Epithelial cell of prostate (primary cell): Measurements from ENCODE around the gene SLC6A7.
A peak's percentile ranks its signal among the peaks of the same experiment; 100 is the strongest.
"Not testable (repeated sequence)": the region's sequence is repeated elsewhere in the genome, so short reads cannot be mapped to it uniquely, and the experiment has no call there.

Experiments
- DNase-seq: peaks from one replicate; pipeline ENCODE4 v3.0.0-alpha.2; 2011; ENCODE audit warnings: low read depth, low spot score
- H3K27ac ChIP-seq: fragments of 450-650 bp; 2 replicates; pipeline ENCODE4 v1.5.1; 2017; ENCODE audit warnings: mild to moderate bottlenecking

The SLC6A7 gene

DNA sequence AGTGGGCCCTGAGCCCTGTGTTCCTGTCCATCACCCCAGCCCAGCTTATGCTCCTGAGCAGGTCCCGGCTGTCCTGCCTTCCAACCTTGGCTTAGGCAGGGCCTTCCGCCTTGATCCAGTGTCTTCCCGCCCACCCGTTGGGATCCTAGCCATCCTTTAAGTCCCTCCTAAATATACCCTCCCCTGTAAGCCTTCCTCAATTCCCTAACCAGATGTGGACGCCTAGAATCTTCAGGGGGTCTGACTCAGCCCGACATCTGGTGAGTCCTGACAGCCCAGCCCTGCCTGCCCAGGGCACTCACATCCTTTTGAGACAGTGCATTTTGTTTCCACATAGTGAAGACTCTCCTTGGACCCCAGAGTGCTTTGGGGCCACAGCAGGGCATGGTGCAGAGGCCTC, 23.7 kb downstream of the SLC6A7 start:
- DNase-seq, result no peak
- no peak overlapping the region for H3K27ac ChIP-seq

DNA sequence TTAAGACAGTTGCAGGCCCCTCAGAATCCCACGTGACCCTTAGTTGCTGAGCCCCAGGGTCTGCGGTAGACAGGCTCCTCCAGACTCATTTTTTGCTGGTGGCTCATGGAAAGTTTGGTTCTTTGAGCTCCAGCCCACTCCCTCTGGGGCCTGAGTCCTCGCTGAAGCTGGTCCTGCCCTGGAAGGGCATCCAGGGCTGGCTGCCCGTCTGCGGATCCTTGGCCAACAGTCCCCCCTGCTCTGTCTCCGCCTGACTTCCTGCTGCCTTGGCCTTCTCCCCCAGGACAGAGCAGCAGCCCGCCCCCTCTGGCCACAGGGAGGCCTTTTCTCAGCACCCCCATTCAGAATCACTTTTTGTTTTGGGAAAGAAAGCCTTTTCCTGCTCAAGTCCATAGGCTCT, 24.4 kb downstream of the SLC6A7 start:
- DNase-seq, result no peak

DNA sequence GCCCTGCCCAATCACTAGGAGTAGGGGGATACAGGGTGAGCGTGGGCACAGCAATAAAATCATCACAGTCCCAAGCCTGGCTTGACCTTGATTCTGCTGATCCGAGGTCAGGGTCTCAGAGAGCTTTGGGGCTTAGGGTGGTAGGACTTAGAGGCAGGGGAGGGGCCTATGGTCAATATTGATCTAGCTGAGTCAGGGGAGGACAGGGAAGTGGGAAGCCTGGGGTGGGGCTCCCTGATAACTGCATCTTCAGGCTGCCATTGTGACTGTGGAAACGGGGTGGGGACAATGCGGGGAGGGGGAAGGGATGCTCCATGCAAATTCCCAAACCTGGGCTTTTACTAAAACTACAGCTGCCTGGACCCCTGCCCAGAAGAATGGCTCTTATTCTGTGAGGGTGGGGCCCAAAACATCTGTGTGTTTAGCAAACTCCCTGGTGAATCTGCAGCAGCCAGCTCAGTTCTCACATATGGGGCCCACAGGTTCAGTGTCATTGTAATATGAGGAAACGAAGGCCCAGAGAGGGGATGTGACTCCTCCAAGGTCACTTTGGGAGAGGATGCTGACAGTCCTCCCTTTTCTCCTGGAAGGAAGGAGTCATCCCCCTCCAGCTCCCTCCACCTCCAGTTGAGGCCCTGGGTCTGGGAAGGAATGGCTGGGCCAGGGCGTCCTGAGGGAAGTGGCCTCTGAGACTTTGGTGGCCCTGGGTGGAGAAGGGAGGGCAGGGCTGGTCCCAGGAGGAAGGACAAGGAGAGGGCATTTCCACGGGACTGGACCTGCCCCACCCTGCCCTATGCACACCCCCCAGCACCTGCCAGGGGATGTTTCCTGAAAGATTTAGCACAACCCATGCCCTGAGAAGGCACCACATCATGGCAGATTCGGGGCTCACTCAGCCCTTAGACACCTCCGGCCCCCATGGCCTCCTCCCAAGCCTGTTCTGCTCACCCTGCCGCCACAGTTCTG, 26.4 kb downstream of the SLC6A7 start:
- no peak overlapping the region for H3K27ac ChIP-seq
- DNase-seq, result no peak

More for the DNA sequence above, 24.4 kb downstream of the SLC6A7 start:
- H3K27ac ChIP-seq, result no peak overlapping the region

DNA sequence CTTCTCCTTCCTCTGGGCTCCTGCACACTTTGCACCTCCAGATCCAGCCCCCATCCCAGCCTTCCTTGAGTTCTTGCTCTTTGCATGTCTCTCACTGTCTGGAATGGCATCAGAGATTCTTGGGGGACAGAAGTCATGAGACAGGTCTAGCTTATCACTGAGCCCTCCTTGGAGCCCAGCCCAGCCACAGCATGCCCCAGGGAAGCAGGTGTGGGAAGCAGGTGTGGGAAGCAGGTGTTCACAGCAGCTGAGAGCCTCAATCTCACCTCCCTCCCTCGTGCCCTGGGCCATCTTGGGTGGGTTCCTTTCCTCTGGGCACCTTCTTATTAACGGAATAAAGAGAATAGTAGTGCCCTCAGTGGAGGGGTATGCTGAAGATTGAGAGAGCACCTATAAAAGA, 27.2 kb downstream of the SLC6A7 start:
- DNase-seq, result no peak

DNA sequence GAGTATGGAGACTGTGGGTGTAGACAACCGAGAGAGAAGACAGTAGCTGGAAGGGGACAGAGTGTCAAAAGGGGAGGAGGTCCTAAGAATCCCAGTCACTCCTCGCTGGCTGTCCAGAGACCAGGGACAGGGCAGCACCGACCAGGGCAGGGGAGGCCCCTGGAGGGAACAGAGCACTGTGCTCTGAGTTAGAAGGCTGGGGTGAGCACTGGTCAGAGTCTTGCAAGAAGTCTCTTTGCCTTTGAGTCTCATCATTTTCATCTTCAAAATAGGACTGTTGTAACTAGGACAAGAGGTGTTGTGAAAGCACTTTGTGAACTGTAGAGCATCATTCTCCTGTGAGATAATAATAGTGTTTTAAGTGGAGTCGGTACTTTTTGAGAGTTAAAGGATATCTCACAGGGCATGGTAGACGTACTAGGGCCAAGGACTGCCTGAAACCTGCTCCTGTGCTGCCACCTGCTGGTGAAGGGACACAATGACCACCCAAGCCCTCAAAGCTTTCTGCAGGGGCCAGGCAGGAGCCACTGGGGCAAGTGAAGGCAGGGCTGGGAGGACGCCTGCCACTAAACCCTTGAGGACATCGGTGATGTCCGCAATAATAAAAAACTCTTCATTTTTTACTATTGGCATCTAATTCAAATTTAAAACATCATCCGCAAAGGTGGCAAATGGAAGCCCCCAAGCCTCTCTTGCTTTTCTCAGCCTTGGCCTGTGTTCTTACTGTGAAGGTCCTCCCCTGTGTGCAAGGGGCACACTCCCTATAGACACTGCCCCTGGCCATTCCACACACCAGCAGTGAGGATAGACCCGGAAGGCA, 28.2 kb downstream of the SLC6A7 start:
- DNase-seq, result peak; percentile 8
- H3K27ac ChIP-seq, result no peak overlapping the region

More for the DNA sequence above, 27.2 kb downstream of the SLC6A7 start:
- H3K27ac ChIP-seq, result no peak overlapping the region

DNA sequence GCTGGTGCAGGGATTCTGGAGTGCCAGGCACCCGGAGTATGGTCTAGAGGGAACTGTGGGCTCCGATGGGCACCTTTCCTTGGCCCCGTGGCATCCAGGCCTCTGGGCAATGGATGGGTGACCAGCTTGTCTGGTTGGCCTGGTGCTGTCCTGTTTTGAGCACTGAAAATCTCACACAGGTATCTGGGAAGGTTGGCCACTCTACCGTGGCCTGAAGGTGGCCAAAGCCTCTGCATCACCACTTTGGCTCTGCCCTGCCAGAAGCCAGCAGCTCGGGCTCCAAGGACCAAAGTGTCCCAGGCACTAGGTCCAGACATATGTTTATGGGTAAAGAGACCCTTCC, 28.8 kb downstream of the SLC6A7 start:
- DNase-seq, result no peak
- H3K27ac ChIP-seq, result no peak overlapping the region

DNA sequence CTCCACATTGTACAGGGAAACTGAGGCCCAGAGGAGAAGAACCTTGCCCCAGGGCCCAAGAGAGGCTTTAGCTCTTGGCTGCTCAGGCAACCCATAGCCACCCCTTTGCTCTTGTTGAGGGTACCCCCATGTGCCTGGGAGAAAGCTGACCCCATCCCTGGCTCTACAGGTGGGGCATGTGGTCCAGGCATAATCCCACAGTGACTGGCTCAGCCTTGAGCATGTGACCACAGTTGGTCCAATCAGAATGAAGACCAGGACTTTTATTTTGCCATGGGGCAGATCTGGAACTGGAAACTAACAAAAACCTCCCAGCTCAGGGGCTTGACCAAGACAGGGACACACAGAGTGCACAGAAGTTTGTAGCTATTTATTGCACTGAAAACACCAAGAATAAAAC, 29.3 kb downstream of the SLC6A7 start:
- H3K27ac ChIP-seq, result no peak overlapping the region
- DNase-seq, result no peak

DNA sequence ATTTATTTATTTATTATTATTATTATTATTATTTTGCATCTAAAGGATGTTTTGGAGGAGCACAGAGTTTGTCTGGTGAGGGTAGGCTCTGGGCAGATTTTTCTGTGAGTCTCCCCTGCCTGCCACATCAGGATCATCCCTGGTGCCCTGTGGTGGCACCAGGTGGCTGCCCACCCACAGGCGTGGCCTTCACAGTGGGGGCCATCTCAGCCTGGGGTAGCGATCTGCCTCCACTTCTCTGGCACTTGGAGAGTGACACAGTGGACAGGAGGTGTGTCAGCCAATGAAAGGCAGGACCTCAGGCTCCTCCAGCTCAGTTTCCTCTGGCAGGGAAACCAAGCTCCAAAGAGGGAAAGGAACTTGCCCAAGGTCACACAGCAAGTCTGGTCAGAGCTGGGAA, 30.0 kb downstream of the SLC6A7 start:
- no peak overlapping the region for H3K27ac ChIP-seq
- DNase-seq, result no peak

DNA sequence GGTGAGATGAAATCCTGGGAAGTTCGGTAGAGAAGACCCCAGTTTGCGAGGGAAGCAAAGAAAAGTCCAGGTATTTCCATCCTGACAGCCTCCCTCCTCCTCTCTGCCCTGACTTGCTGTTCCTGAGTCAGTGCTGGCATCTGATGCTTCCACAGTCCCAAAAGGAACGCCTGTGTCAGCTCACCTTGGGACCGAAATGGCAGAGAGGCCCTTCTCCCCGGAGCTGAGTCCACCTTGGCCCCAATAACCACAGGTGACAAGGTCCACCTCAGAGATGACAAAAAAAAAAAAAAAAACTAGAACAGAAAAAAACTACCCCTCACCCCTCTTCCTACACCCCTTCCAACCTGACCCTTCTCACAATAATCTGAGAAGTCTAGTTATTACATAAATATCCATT, 31.6 kb downstream of the SLC6A7 start:
- no peak overlapping the region for H3K27ac ChIP-seq
- DNase-seq, result no peak

DNA sequence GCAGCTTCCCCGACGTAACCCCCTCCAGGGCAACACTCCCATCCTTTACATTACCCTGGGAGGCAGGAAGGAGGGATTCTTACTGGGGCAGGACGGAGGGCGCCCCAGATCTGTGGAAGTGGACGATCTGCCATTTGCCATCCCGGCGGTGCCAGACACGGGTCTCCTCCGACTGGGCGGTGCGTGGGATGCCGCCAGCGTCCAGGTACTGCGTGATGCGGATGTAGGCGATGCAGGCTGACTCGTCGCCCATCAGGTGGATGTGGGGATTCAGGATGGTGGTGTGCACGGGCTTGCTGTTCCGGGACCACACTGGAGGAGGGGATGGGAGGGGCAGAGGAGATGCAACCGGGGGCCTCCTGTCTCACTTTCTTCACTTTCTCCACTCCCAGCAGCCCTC, 33.0 kb downstream of the SLC6A7 start:
- DNase-seq, result no peak
- H3K27ac ChIP-seq, result no peak overlapping the region

DNA sequence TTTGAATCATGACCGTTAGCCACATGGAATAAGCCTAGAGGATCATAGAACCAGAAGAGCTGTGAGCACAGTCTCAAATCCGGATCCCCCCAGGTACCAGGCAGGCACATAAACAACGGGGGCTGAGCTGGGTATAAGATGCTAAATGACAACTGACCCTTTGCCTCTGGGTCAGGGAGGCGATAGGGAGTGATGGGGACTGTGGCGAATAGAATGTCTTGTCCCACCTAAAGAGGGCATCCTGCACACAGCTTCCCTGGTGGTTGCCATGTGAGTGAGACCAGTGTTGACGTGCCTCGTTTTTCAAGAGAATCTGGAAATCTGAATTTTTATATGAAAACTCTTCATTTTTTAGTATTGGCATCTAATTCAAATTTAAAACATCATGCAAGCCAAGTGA, 33.6 kb downstream of the SLC6A7 start:
- DNase-seq, result no peak
- H3K27ac ChIP-seq, result no peak overlapping the region

DNA sequence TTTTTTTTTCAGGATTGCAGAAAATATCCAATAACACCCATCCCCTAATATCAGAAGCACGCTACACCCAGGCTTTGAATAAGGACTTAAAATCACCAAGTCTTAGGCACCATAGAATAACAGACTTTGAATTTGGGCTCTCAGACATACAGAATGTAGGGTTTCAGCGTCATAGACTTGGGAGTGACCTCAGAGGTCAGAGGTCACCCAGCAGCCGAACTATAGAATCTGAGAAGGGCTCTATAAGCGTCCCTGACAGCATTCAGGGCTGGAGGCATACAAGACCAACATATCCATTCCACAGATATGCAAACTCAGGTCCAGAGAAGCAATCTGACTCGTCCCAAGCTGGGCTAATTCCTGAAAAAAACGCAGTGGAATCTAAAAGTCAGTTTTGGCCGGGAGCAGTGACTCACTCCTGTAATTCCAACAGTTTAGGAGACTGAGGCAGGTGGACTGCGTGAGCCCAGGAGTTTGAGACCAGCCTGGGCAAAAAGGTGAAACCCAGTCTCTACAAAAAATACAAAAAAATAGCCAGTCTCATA, 34.7 kb downstream of the SLC6A7 start:
- no peak overlapping the region for H3K27ac ChIP-seq
- DNase-seq, result no peak

DNA sequence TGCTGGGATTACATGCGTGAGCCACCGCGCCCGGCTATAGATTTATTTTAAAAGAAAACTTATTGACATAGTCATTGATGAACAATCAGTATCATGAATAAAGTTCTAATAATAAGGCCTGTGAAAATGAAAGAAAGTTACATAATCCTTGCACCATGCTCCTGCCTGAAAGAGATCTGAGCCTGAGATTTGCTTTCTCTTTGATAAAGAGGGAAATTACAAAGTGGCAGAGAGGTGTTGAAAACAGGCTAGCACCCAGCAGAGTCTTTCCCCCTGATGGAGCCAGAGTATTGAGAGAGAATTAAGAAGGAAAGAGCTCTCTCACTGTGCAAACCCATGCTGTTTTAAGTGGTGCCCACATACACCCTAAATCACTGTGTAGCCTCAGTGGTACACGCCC, 37.2 kb downstream of the SLC6A7 start:
- no peak overlapping the region for H3K27ac ChIP-seq
- DNase-seq, result no peak

DNA sequence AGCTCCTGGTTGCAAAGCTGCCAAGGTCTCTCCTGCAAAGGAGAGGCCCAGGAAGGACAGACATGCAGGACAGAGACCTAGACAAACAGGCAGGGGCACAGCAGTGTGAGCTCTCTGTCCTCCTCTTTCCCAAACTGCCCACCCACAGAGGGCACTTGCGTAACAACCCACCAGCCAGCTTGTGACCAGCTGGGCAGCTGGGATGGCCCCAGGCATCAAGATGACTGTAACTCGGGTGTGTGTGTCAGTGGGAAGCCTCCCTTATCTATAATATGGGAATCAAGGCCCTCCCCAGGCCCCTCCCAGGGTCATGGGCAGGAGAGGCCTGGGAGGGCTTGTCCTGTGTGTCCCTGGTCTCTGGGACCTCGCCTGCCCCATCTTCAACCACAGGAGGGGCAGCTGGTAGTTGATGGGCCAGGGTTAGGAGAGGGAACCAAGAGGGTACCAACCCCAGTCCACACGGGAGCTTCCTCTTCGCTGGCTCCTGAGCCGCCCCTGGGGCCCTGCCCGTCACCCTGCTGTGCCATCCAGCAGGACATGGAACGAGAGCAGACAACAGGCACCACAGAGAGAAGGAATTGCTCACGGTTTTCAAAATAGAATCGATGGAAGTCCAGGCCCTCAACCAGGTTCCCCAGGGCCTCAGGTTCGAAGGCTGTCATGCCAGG, 37.9 kb downstream of the SLC6A7 start:
- no peak overlapping the region for H3K27ac ChIP-seq
- no peak for DNase-seq

DNA sequence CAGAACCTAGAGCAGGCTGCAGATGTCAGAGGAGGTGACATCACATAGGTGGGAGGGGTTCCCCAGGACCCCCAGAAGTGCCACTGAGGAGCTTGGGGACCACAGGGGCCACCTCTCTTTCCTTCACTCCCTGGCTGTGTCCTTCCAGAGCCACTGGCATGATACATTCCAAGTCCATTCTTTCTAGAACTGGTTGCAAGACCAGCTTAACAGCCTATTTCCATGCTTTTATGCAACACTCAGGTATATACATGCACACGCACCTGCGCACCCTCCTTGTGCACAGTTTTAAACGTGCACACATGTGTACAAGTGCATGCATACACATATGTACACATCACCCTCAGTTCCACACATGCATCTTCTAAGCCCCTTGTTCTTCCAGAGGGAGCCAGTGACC, 39.7 kb downstream of the SLC6A7 start:
- no peak overlapping the region for H3K27ac ChIP-seq
- no peak for DNase-seq

DNA sequence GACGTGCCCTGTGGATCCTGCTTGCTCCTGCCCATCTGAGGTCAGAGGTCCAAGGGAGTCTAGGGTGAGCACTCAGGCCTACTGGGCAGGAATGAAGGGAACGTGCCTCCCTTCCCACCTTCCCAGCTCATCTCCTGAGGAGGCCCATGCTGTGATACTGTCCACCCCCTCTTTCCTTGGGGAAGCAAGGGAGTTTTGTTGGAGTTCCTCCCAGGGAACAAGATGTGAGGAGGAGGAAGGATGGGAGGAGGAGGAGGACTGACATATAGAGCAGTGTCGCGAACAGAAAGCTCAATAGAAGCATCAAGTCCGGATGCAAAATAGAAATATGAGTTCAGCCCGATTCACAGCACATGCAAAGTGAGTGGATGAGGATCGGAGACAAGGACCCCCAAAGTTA, 41.0 kb downstream of the SLC6A7 start:
- DNase-seq, result no peak

DNA sequence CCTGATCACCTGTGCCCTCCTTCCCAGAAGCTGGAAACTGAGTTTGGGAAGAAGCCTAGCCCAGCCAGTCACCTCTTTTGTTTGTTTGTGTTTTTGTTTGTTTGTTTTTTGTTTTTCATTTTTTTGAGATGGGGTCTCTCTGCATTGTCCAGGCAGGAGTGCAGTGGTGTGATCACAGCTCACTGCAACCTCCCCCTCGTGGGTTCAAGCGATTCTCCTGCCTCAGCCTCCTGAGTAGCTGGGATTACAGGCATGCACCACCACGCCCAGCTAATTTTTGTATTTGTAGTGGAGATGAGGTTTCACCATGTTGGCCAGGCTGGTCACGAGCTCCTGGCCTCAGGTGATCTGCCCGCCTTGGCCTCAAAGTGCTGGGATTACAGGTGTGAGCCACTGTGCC, 43.8 kb downstream of the SLC6A7 start:
- not testable (repeated sequence) for DNase-seq, H3K27ac ChIP-seq

More for the DNA sequence above, 41.0 kb downstream of the SLC6A7 start:
- H3K27ac ChIP-seq, result no peak overlapping the region

DNA sequence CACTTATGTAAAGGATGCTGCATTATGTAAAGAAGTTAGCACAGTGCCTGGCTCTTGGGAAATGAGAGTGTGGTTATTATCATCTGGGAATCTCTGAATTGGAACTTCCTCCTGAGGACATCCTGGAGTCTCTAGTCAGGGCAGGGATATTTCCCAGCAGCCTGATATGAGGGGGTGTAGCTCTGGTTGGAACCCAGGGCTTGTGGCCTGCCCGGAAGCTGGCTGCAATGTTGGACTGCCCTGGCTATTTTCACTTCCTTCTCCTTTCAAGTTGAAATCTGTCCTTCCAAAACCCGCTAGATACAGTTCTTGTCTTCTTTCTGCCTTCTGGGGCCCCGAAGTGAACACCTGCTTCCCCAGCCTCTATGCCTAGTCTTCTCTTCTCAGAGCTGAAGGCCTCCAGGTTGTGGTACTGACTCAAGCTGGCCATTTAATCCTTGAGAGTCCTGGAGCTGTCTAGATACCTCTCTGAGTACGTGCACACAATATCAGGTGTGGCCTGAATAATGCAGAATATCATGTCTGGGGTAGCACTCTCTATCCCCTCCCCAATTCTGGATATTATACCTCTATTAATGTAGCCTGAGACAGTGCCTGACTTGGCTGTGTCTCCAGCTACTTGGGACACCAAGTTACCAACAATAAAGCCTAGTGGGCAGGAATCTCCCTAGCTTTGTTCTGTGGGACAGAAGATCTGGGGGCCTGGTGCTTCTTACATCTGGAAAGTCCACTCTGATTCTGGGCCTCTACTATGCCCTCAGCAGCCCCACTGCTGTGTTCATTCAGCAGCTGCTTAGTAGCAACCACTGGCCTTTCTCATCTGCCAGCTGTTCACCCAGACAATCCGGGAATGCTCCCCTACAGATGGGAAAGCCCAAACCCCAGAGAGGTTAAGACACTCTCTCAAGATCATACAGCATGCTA, 45.0 kb downstream of the SLC6A7 start:
- no peak overlapping the region for H3K27ac ChIP-seq
- DNase-seq, result no peak

DNA sequence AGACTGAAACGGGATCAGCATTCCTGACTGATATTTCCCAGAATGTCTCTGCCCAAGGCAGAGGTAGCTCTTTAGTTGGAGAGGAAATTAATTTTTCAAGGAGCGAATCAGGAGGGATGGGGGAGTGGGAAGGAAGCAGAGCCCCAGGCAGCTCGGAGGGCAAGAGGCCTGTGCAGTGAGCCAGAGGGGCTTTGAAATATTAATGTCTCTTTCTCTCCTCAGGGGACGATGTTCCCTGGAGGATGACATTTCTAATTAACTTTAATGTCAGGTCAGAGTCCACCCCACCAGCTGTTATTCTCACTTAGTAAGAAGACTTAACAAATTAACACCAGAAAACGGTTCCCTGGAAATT, 45.6 kb downstream of the SLC6A7 start:
- no peak overlapping the region for H3K27ac ChIP-seq
- no peak for DNase-seq

DNA sequence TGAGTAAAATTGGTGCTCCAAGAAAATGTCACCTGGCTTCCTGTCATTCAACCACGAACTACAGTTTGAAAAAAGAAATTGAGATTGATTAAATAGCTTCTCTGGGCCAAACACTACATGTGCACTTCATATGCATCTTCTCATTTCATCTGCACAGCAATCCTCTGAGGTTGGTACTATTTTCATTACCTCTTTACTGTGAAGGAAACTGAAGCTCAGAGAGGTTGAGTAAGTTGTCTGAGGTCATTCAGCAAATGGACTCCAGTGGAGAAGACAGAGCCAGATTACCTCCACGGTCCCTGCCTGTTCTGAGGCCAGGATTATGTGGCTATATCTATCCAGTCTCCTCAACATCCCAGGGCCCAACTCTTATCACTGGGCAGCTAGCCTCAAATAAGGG, 46.5 kb downstream of the SLC6A7 start:
- no peak overlapping the region for H3K27ac ChIP-seq
- no peak for DNase-seq
